H1 (cell line): ENCODE results near the gene PDE4D.

Experiments used
- EP300 ChIP-seq, 2 experiments: IDR thresholded peaks; 1 replicate in 1 of 2; 2 replicates in 1 of 2; pipeline ENCODE4 v1.6.1; 2011 to 2012; ENCODE audit warnings: low read depth in 2 of 2, low read length in 2 of 2, mild to moderate bottlenecking in 2 of 2, borderline replicate concordance in 1 of 2, inconsistent platforms in 1 of 2, moderate library complexity in 1 of 2
- POLR2AphosphoS5 ChIP-seq: IDR thresholded peaks from 2 replicates; pipeline ENCODE4 v1.6.1; 2011; ENCODE audit warnings: low read depth, low read length
- TF ChIP-seq, protein P1 (sequence below), 3 experiments: IDR thresholded peaks; 1 replicate in 2 of 3; 2 replicates in 1 of 3; pipeline versions ENCODE4 v1.5.1 to v1.6.1; 2011; ENCODE audit warnings: low read length in 3 of 3, mild to moderate bottlenecking in 3 of 3, inconsistent platforms in 2 of 3, low read depth in 1 of 3, moderate library complexity in 1 of 3; ENCODE audit not compliant: insufficient read depth in 1 of 3; ENCODE audit errors: control extremely low read depth in 1 of 3

GRCh38 chr5:59251627-59252026 lies 641.9 kb downstream of the PDE4D start:
- TF ChIP-seq POLR2AphosphoS5 (no peak), EP300 (IDR thresholded peaks at IDR 0.05; ENCODE audit: borderline replicate concordance in 1 of 2, low read depth in 2 of 2, low read length in 2 of 2) (no peak)
- TF ChIP-seq, protein P1, sequence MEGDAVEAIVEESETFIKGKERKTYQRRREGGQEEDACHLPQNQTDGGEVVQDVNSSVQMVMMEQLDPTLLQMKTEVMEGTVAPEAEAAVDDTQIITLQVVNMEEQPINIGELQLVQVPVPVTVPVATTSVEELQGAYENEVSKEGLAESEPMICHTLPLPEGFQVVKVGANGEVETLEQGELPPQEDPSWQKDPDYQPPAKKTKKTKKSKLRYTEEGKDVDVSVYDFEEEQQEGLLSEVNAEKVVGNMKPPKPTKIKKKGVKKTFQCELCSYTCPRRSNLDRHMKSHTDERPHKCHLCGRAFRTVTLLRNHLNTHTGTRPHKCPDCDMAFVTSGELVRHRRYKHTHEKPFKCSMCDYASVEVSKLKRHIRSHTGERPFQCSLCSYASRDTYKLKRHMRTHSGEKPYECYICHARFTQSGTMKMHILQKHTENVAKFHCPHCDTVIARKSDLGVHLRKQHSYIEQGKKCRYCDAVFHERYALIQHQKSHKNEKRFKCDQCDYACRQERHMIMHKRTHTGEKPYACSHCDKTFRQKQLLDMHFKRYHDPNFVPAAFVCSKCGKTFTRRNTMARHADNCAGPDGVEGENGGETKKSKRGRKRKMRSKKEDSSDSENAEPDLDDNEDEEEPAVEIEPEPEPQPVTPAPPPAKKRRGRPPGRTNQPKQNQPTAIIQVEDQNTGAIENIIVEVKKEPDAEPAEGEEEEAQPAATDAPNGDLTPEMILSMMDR (IDR thresholded peaks at IDR 0.05; ENCODE audit: control extremely low read depth in 1 of 3, insufficient read depth in 1 of 3, low read depth in 1 of 3, low read length in 3 of 3): no peak
